H9 (cell line): ENCODE data around the gene HAUS7. TPM values are rescaled to one million over a fixed set of nuclear protein-coding genes. Genes with fewer than 3 reads are reported as not detected.

Experiments used
- DNase-seq: peaks from one replicate; pipeline ENCODE4 v3.0.0-alpha.2; 2017
- H2AFZ ChIP-seq: one replicate; pipeline ENCODE4 v1.6.1; 2013; ENCODE audit warnings: mild to moderate bottlenecking, low read length, control low read depth, moderate library complexity
- H2AK5ac ChIP-seq: 2 replicates; pipeline ENCODE4 v1.6.1; 2013; ENCODE audit warnings: low read length, control low read depth, mixed read lengths; ENCODE audit not compliant: insufficient read length
- H2BK120ac ChIP-seq: one replicate; pipeline ENCODE4 v1.6.1; 2013; ENCODE audit warnings: low read depth, mild to moderate bottlenecking, low read length, control low read depth, inconsistent platforms; ENCODE audit not compliant: poor library complexity, severe bottlenecking
- H2BK12ac ChIP-seq: 2 replicates; pipeline ENCODE4 v1.6.1; 2013; ENCODE audit warnings: low read length, control low read depth, mixed read lengths, low read depth; ENCODE audit not compliant: insufficient read length
- H2BK15ac ChIP-seq: 2 replicates; pipeline ENCODE4 v1.6.1; 2013; ENCODE audit warnings: low read depth, low read length, control low read depth
- H2BK20ac ChIP-seq: one replicate; pipeline ENCODE4 v1.6.1; 2013; ENCODE audit warnings: low read depth, mild to moderate bottlenecking, low read length, control low read depth, inconsistent platforms; ENCODE audit not compliant: poor library complexity, severe bottlenecking
- H2BK5ac ChIP-seq: 2 replicates; pipeline ENCODE4 v1.6.1; 2013; ENCODE audit warnings: low read length, control low read depth, mixed read lengths; ENCODE audit not compliant: insufficient read length
- H3K14ac ChIP-seq: 2 replicates; pipeline ENCODE4 v1.6.1; 2013; ENCODE audit warnings: low read length, control low read depth; ENCODE audit not compliant: insufficient read depth
- H3K18ac ChIP-seq: 2 replicates; pipeline ENCODE4 v1.6.1; 2013; ENCODE audit warnings: low read depth, mild to moderate bottlenecking, mixed read lengths, low read length, control low read depth; ENCODE audit not compliant: insufficient read length
- H3K23ac ChIP-seq: 2 replicates; pipeline ENCODE4 v1.6.1; 2013; ENCODE audit warnings: low read length, control low read depth, mixed read lengths, low read depth; ENCODE audit not compliant: insufficient read length
- H3K23me2 ChIP-seq: 2 replicates; pipeline ENCODE4 v1.6.1; 2013; ENCODE audit warnings: low read depth, mild to moderate bottlenecking, mixed read lengths, low read length, control low read depth; ENCODE audit not compliant: insufficient read length, poor library complexity, severe bottlenecking
- H3K27ac ChIP-seq: 2 replicates; pipeline ENCODE4 v1.5.1; 2013; ENCODE audit warnings: low read length, control low read depth, mixed read lengths, low read depth; ENCODE audit not compliant: insufficient read length
- H3K27me3 ChIP-seq: 2 replicates; pipeline ENCODE4 v1.6.1; 2013; ENCODE audit warnings: low read length, control low read depth, inconsistent platforms; ENCODE audit not compliant: insufficient read depth
- H3K4ac ChIP-seq: 2 replicates; pipeline ENCODE4 v1.6.1; 2013; ENCODE audit warnings: low read depth, mild to moderate bottlenecking, control low read depth, inconsistent platforms, low read length, moderate library complexity
- H3K4me1 ChIP-seq: 2 replicates; pipeline ENCODE4 v1.6.1; 2013; ENCODE audit warnings: low read length, control low read depth, inconsistent platforms; ENCODE audit not compliant: insufficient read depth
- H3K4me2 ChIP-seq: 2 replicates; pipeline ENCODE4 v1.6.1; 2013; ENCODE audit warnings: low read length, control low read depth, mixed read lengths; ENCODE audit not compliant: insufficient read length, insufficient read depth
- H3K56ac ChIP-seq: 2 replicates; pipeline ENCODE4 v1.6.1; 2013; ENCODE audit warnings: low read depth, mild to moderate bottlenecking, mixed read lengths, low read length, control low read depth; ENCODE audit not compliant: insufficient read length
- H3K79me1 ChIP-seq: 2 replicates; pipeline ENCODE4 v1.6.1; 2013; ENCODE audit warnings: low read depth, mild to moderate bottlenecking, moderate library complexity, low read length, control low read depth, inconsistent platforms; ENCODE audit not compliant: insufficient read depth, poor library complexity, severe bottlenecking
- H3K79me2 ChIP-seq: 2 replicates; pipeline ENCODE4 v1.6.1; 2013; ENCODE audit warnings: low read length, control low read depth, inconsistent platforms; ENCODE audit not compliant: insufficient read depth
- H3K9ac ChIP-seq: 2 replicates; pipeline ENCODE4 v1.6.1; 2013; ENCODE audit warnings: low read length, control low read depth, mixed read lengths; ENCODE audit not compliant: insufficient read length; ENCODE audit errors: extremely low read depth
- H3K9me3 ChIP-seq: one replicate; pipeline ENCODE4 v1.6.1; 2013; ENCODE audit warnings: low read depth, low read length, inconsistent platforms; ENCODE audit not compliant: control insufficient read depth
- H3T11ph ChIP-seq: one replicate; pipeline ENCODE4 v1.6.1; 2013; ENCODE audit warnings: mild to moderate bottlenecking, low read length, control low read depth, inconsistent platforms
- H4K20me1 ChIP-seq: one replicate; pipeline ENCODE4 v1.6.1; 2013; ENCODE audit not compliant: control insufficient read depth, insufficient read length, insufficient read depth
- H4K5ac ChIP-seq: 2 replicates; pipeline ENCODE4 v1.6.1; 2013; ENCODE audit warnings: low read depth, mild to moderate bottlenecking, mixed read lengths, low read length, control low read depth; ENCODE audit not compliant: insufficient read length
- H4K8ac ChIP-seq: replicated peaks from 2 replicates; pipeline ENCODE4 v1.6.1; 2013; ENCODE audit warnings: low read length, control low read depth, mixed read lengths, low read depth; ENCODE audit not compliant: insufficient read length
- H4K91ac ChIP-seq: 2 replicates; pipeline ENCODE4 v1.6.1; 2013; ENCODE audit warnings: low read depth, mild to moderate bottlenecking, moderate library complexity, mixed read lengths, low read length, control low read depth; ENCODE audit not compliant: insufficient read length
- H3K27ac Mint-ChIP-seq, 3 experiments: 2 replicates in 2 of 3; 3 replicates in 1 of 3; pipeline ENCODE4 v1.8.0; 2020 to 2021; ENCODE audit warnings: mixed read lengths in 3 of 3, mild to moderate bottlenecking in 1 of 3, moderate library complexity in 1 of 3
- H3K27me3 Mint-ChIP-seq: 2 replicates; pipeline ENCODE4 v1.8.0; 2021; ENCODE audit warnings: low read depth, mild to moderate bottlenecking, moderate library complexity, mixed read lengths
- H3K36me3 Mint-ChIP-seq, 3 experiments: 2 replicates in 2 of 3; 3 replicates in 1 of 3; pipeline ENCODE4 v1.8.0; 2020 to 2021; ENCODE audit warnings: low read depth in 3 of 3, mixed read lengths in 3 of 3; ENCODE audit not compliant: insufficient read depth in 1 of 3
- H3K4me1 Mint-ChIP-seq, 2 experiments: 2 replicates each; pipeline ENCODE4 v1.8.0; 2020; ENCODE audit warnings: mixed read lengths in 2 of 2
- H3K4me3 Mint-ChIP-seq, 2 experiments: 2 replicates in 1 of 2; 3 replicates in 1 of 2; pipeline ENCODE4 v1.8.0; 2020 to 2021; ENCODE audit warnings: mild to moderate bottlenecking in 2 of 2, mixed read lengths in 2 of 2, moderate library complexity in 1 of 2
- H3K9me3 Mint-ChIP-seq, 2 experiments: 2 replicates in 1 of 2; 3 replicates in 1 of 2; pipeline ENCODE4 v1.8.0; 2020; ENCODE audit warnings: mild to moderate bottlenecking in 2 of 2, mixed read lengths in 2 of 2, moderate library complexity in 1 of 2
- CTCF ChIP-seq: fragments of 200-600 bp; sonication (generic); conservative IDR thresholded peaks from 3 replicates; pipeline ENCODE4 v1.8.0; 2021; ENCODE audit warnings: antibody characterized with exemption, mild to moderate bottlenecking
- WGBS: extraction: QIAGEN DNeasy Blood & Tissue Kit; methylation state at CpG from one replicate; pipeline ENCODE4 v1.1.7; 2013; ENCODE audit warnings: missing lambda C conversion rate, low lambda C conversion rate, mixed read lengths; ENCODE audit not compliant: insufficient read length; ENCODE audit errors: extremely low coverage; 5-methylcytosine and 5-hydroxymethylcytosine counted together
- total RNA-seq: library from RNA; stranded (reverse); gene quantifications from 2 replicates; pipeline ENCODE4 v1.2.1, GENCODE V29; 2021

Gene HAUS7
- total RNA-seq, 1 experiment from 2014 or later: 45.3 TPM

GRCh38 chrX:153454901-153455550 lies 15.3 kb downstream of the HAUS7 start:
- no peaks in the 10 kb centered on the region for H3K23me2 ChIP-seq
- no peaks in the 10 kb centered on the region for H3K4me1 Mint-ChIP-seq
- H3K27me3 ChIP-seq: no peaks in the 10 kb centered on the region
- H3K27me3 Mint-ChIP-seq: no peaks in the 10 kb centered on the region
- no peak for DNase-seq
- H2AFZ ChIP-seq: no peak overlapping the region
- no peaks in the 10 kb centered on the region for H3K79me2 ChIP-seq
- H3K27ac ChIP-seq: no peak overlapping the region
- H3K4me2 ChIP-seq: no peak overlapping the region
- no peaks in the 10 kb centered on the region for H3K79me1 ChIP-seq
- H3K4ac ChIP-seq: no peak overlapping the region
- H3K23ac ChIP-seq: no peak overlapping the region
- H3T11ph ChIP-seq: no peak overlapping the region
- no peaks in the 10 kb centered on the region for H3K4me1 ChIP-seq
- no peak overlapping the region for H4K8ac ChIP-seq
- no peak overlapping the region for H3K9ac ChIP-seq
- no peak overlapping the region for H2AK5ac ChIP-seq
- H2BK12ac ChIP-seq: no peak overlapping the region
- no peak overlapping the region for H4K5ac ChIP-seq
- no peak overlapping the region for H3K14ac ChIP-seq
- H3K18ac ChIP-seq: no peak overlapping the region
- peaks cover 42% of the 10 kb centered on the region for H3K9me3 ChIP-seq
- no peak overlapping the region for H3K27ac Mint-ChIP-seq
- H2BK5ac ChIP-seq: no peak overlapping the region
- no peak overlapping the region for H4K91ac ChIP-seq
- WGBS: no CpG with 5 or more reads among the region's 16 CpGs
- no peaks in the 10 kb centered on the region for H4K20me1 ChIP-seq
- H3K36me3 Mint-ChIP-seq: peaks cover 26 to 56% (median 40%) of the 10 kb centered on the region in 3 experiments
- H2BK15ac ChIP-seq: no peak overlapping the region
- no peak overlapping the region for H2BK20ac ChIP-seq
- no peak for TF ChIP-seq CTCF
- H2BK120ac ChIP-seq: no peak overlapping the region
- no peak overlapping the region for H3K56ac ChIP-seq
- no peak overlapping the region for H3K4me3 Mint-ChIP-seq
- H3K9me3 Mint-ChIP-seq: peaks cover 72 to 84% of the 10 kb centered on the region in 2 experiments
